ENCODE data around the gene TRIM33.

The TRIM33 gene

GRCh38 chr1:114359791-114360190 lies 151.2 kb downstream of the TRIM33 start:
- H3K27ac ChIP-seq (ENCODE audit: low read depth, low read length), result no peak overlapping the region
- H3F3A ChIP-seq (ENCODE audit: control insufficient read depth, insufficient read depth), result no peaks in the 10 kb centered on the region
- peaks cover 13% of the 10 kb centered on the region; the same call in 1 of the 2 replicates for H3K9me3 ChIP-seq (ENCODE audit: control insufficient read depth, insufficient read depth, low read length)
- peaks cover 6% of the 10 kb centered on the region; the same call in 1 of the 2 replicates for H3K27me3 ChIP-seq (ENCODE audit: control insufficient read depth, low read length)
- H3K4me2 ChIP-seq (ENCODE audit: low read length), result no peak overlapping the region
- H3K4me1 ChIP-seq (ENCODE audit: control insufficient read depth, low read length), result no peaks in the 10 kb centered on the region
- TF ChIP-seq EZH2phosphoT487 (IDR thresholded peaks at IDR 0.05; ENCODE audit: borderline replicate concordance, low read length) (no peak), CTCF (IDR thresholded peaks at IDR 0.05; ENCODE audit: low read depth, low read length, poor library complexity, severe bottlenecking) (no peak)
- no peaks in the 10 kb centered on the region for H3K79me2 ChIP-seq (ENCODE audit: control insufficient read depth, low read length)
- no peaks in the 10 kb centered on the region for H3K36me3 ChIP-seq (ENCODE audit: control insufficient read depth, low read length)
- H3K9me2 ChIP-seq (replicated peaks; ENCODE audit: control insufficient read depth, low read length), result no peaks in the 10 kb centered on the region
- H3K4me3 ChIP-seq (ENCODE audit: low read length), result no peak overlapping the region
- no peaks in the 10 kb centered on the region for H4K20me1 ChIP-seq (ENCODE audit: control insufficient read depth, insufficient read depth, low read depth, low read length)

- no peaks in the 10 kb centered on the region for H3K4me1 ChIP-seq (ENCODE audit: control insufficient read depth, low read length)
- H3K9me2 ChIP-seq (replicated peaks; ENCODE audit: control insufficient read depth, low read length), result no peaks in the 10 kb centered on the region
- no peaks in the 10 kb centered on the region for H3K79me2 ChIP-seq (ENCODE audit: control insufficient read depth, low read length)
- H3K9me3 ChIP-seq (ENCODE audit: control insufficient read depth, insufficient read depth, low read length), result no peaks in the 10 kb centered on the region
- no peaks in the 10 kb centered on the region for H4K20me1 ChIP-seq (ENCODE audit: control insufficient read depth, insufficient read depth, low read depth, low read length)
- H3K4me2 ChIP-seq (ENCODE audit: low read length), result no peak overlapping the region
- no peak for TF ChIP-seq CTCF (IDR thresholded peaks at IDR 0.05; ENCODE audit: low read depth, low read length, poor library complexity, severe bottlenecking)
- TF ChIP-seq EZH2phosphoT487 (IDR thresholded peaks at IDR 0.05; ENCODE audit: borderline replicate concordance, low read length), result no peak
- no peak overlapping the region for H3K27ac ChIP-seq (ENCODE audit: low read depth, low read length)
- H3K27me3 ChIP-seq (ENCODE audit: control insufficient read depth, low read length), result peaks cover 6% of the 10 kb centered on the region; the same call in 1 of the 2 replicates
- no peak overlapping the region for H3K4me3 ChIP-seq (ENCODE audit: low read length)
- H3F3A ChIP-seq (ENCODE audit: control insufficient read depth, insufficient read depth), result no peaks in the 10 kb centered on the region
- no peaks in the 10 kb centered on the region for H3K36me3 ChIP-seq (ENCODE audit: control insufficient read depth, low read length)
Measured at GRCh38 chr1:114355240-114355639, 155.8 kb downstream of the TRIM33 start.

- no peaks in the 10 kb centered on the region for H3K36me3 ChIP-seq (ENCODE audit: control insufficient read depth, low read length)
- no peaks in the 10 kb centered on the region for H3K9me3 ChIP-seq (ENCODE audit: control insufficient read depth, insufficient read depth, low read length)
- H3K27ac ChIP-seq (ENCODE audit: low read depth, low read length), result no peak overlapping the region
- no peak overlapping the region for H3K4me2 ChIP-seq (ENCODE audit: low read length)
- H3K79me2 ChIP-seq (ENCODE audit: control insufficient read depth, low read length), result no peaks in the 10 kb centered on the region
- H3K27me3 ChIP-seq (ENCODE audit: control insufficient read depth, low read length), result no peaks in the 10 kb centered on the region
- H4K20me1 ChIP-seq (ENCODE audit: control insufficient read depth, insufficient read depth, low read depth, low read length), result no peaks in the 10 kb centered on the region
- no peaks in the 10 kb centered on the region for H3F3A ChIP-seq (ENCODE audit: control insufficient read depth, insufficient read depth)
- no peak overlapping the region for H3K4me3 ChIP-seq (ENCODE audit: low read length)
- no peaks in the 10 kb centered on the region for H3K4me1 ChIP-seq (ENCODE audit: control insufficient read depth, low read length)
- H3K9me2 ChIP-seq (replicated peaks; ENCODE audit: control insufficient read depth, low read length), result no peaks in the 10 kb centered on the region
- TF ChIP-seq EZH2phosphoT487 (IDR thresholded peaks at IDR 0.05; ENCODE audit: borderline replicate concordance, low read length), result no peak
- TF ChIP-seq CTCF (IDR thresholded peaks at IDR 0.05; ENCODE audit: low read depth, low read length, poor library complexity, severe bottlenecking), result no peak
Measured at GRCh38 chr1:114353262-114353661, 157.7 kb downstream of the TRIM33 start.

Measured in DOHH2 (cell line).